Stimulated activated CD8-positive, alpha-beta memory T cell treated with anti-CD3 and anti-CD28 coated beads, Interleukin-15, amount 100 ng/mL, for 48 hours (primary cell): ENCODE data around the gene JAZF1.

Experiments
- DNase-seq, 2 donors: peaks; one replicate each; pipeline ENCODE4 v3.0.0-alpha.2; 2020; ENCODE audit warnings: low read depth in 2 of 2

Gene JAZF1

DNA sequence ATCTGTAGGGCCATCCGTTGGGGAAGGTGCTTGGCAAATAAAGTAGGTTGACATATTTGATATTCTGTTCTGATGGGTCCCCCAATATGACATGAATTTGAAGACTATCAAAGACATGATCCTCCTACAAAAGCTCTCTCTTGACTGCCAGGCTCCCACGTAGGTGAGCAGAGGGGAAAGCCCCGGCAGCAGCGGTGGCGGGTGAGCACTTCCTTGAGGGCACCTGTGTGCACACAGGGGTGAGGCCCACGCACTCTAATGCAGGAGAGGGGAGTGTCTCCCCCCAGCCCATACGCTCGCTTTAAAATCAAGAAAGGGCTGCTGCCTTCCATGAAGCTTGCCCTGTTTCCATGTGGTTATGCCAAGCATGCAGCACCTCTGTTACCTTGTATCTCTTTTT lies 340.3 kb downstream of the JAZF1 start:
- no peak for DNase-seq

GRCh38 chr7:27839099-27839498 lies 341.5 kb downstream of the JAZF1 start:
- DNase-seq = no peak

GRCh38 chr7:27836536-27836935 lies 344.1 kb downstream of the JAZF1 start:
- DNase-seq = no peak

DNA sequence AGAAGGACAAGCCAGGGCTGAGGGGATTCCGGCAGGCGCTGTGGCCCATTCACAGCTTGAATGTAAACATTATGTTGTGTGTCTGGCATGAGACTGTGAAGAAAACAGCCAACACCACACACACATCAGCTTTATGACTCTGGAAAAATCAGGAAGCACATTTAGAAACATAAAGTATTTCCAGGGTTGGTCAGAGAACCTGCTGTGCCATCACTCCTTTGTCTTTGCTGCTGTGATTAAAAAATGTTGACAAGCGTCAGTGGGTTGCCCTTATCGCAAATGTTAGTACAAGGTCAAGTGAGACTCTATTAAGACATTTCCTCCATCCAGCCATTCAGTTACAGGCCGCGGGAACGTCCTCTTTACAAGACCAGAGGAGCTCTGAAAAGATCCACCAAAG lies 345.2 kb downstream of the JAZF1 start:
- no peak for DNase-seq

DNA sequence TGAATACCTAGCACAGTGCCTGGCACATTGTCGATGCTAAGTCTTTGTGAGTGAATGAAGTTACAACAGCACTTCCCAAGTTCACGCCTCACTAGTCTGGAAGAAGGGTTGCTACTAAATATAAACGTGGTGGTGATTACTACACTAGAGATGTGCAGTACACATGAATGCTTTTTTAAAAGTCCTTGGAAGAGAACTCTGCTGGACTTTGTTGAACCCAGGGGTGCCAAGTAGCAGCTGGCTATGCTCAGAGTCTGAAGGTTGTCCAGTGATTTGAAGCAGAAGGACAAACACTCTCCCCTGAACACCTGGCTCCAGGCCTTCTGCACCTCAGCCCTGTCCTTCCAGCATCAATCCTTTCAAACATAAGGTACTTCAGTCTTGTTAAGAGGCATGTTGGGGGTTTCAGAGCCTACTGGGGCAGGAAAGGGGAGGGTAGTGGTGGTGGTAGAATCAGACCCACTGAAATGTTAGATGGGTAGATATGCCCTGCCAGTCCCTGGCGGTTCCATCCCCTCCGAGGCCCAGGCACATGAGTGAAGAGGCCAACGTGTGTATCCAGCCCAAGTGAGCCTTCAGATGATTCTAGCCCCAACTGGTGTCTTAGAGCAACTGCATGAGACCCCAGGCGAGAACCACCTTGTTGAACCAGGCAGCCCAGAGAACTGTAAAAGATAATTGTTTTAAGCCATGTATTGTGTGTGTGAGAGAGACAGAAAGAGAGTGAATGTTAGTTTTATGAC lies 346.2 kb downstream of the JAZF1 start:
- DNase-seq = no peak

DNA sequence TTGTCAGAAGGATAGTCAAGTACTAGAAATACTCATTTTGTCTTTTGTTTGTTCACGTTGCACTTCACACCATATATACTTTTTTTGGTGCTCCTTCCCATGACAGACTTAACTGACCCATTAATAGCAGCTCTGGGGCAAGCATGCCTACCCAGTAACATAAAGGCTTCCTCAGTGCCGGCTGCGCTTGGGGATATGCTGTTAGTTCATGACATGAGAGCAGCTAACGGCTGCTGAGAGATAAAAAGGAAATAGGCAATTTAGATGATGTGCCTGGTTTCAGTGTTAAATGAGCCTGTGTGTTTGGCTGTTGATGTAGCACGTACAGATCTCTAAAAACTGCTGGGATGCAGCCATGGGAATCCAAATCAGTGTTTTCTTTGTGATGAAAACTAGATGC lies 354.2 kb downstream of the JAZF1 start:
- DNase-seq = no peak

GRCh38 chr7:27825891-27826290 lies 354.7 kb downstream of the JAZF1 start:
- no peak for DNase-seq

DNA sequence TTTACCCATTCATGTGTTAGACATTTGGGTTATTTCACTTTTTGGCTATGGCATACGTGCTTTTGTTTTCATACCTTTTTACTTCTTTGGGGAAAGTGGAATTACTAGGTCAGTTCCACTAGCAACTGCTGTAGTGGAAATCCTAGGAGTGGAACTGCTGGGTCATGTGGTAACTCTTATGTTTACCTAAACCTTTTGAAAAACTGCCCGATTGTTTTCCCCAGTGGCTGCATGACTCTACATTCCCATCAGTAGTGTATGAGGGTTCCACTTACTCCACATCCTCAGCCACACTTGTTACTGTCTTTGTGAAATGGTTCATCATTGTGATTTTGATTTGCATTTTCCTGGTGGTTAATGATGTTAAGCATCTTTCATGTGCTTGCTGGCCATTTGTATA lies 358.4 kb downstream of the JAZF1 start:
- no peak for DNase-seq

- DNase-seq = no peak
These were observed 367.9 kb downstream of the JAZF1 start for GRCh38 chr7:27812706-27813105.

DNA sequence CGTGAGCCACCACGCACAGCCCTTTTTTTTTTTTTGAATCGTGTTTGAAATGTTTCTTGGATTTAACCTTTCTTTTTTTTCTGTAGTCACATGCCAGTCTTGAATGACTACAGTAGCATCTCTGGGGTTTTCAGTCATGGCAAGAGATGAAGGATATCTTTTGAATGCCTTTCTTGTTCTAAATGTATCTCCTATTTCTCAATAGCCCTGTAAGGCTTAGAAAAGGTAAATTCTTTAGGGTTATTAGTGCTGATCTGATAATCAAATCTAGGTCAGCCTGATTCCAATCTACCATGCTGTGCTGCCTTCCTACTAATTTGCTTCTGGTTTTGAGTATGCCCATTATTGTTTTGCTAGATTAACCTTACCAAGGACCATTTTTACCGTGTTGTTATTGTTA lies 370.4 kb downstream of the JAZF1 start:
- no peak for DNase-seq

GRCh38 chr7:27808626-27809025 lies 372.0 kb downstream of the JAZF1 start:
- no peak for DNase-seq

- no peak for DNase-seq
These were observed 376.5 kb downstream of the JAZF1 start for GRCh38 chr7:27804139-27804538.

DNA sequence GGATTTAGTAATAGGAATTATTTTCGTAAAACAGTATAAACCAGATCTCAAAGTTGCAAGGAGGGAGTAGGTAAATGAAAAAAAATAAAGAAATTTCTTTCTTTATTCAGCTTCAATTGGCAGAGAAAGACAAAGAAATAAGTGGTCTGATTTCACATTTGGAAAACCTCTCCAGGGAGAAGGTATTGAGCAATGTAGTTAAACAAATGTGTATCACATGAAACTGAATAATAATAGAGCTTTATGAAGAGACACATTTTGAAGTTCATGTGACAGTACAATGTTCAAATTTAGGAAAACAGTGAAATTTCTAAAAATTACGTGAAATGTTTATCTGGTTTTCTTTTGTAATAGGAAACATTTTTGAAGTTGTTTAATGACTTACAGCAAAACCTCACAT lies 377.6 kb downstream of the JAZF1 start:
- DNase-seq = no peak

- no peak for DNase-seq
These were observed 381.4 kb downstream of the JAZF1 start for GRCh38 chr7:27799212-27799611.

GRCh38 chr7:27795977-27796376 lies 384.6 kb downstream of the JAZF1 start:
- DNase-seq = no peak

DNA sequence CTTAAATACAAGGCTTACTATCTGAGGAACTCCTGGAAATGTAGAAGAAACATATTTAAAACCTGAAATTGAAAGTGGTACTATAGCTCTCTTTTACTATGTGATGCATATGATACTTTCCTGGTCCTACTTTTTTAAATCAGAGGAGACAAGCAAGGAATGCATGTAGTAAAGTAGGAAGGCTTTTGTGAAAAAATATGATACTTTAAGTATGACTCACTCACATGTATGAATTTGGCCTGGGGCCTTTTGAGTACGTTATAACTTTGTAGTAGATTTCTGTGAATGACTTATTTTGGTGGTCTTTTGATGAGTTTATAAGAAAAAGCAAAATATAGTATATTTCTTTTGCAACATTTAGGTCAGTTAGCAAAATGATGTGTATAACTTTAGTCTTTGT lies 386.8 kb downstream of the JAZF1 start:
- DNase-seq = no peak

DNA sequence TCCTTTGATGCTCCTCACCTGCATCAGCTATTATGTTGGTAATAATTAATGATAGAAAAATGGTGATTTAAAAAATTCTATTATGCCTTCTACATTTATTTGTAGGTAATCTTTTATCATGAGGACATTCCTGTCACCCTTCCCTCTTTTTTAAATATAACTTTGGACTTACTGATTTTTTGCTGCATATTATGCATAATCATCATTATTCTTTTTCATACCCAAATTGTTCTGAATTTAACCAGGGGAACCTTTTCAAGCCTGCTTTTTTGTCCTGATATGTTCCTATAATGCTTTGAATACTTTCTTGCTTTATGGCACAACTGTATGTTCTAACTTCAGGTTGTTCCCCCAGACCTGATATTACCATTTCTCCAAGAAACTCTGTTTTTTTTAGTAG lies 392.2 kb downstream of the JAZF1 start:
- DNase-seq = no peak

- no peak for DNase-seq
These were observed 396.1 kb downstream of the JAZF1 start for GRCh38 chr7:27784399-27785053.

DNA sequence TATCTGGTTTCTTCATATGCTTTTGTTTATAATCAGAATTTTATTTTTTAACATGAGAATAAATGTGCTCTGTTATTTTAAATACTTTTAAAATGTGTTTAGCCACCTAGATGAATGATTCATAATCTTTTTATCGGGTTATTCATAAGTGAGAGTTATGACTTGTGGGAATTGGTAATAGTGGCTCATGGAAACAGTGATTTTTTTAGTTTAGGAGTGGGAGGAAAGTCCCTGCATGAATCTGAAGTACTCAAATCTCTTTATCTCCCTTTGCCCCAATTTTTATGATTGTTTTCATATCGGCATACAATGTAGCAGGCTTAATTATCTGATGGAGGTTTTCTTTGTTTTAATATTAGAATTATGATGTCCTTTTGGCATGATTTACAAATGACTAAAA lies 397.7 kb downstream of the JAZF1 start:
- DNase-seq = no peak

GRCh38 chr7:27781188-27781587 lies 399.4 kb downstream of the JAZF1 start:
- DNase-seq = no peak
